ENCODE measurements around the gene NINL.

The NINL gene

DNA sequence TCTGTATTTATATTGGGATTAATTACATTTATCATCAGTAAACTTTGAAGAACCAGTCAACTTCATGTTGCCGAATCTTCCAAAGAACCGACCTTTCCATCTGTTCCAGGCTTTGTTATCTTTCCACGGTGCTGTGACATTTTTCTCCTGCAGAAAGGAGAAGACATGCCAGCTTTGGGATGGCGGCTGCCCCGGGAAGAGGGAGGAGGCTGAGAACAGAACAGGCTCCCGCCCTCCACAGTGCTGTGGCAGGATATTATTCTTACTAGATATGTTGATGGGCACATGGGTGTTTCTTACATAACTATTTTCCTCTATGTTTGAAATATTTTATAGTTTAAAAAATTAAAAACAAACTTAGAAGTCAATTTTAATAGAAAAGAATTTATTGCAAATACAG, 133.0 kb downstream of the NINL start:
- Histone ChIP-seq H3K9me3 (ENCODE audit: severe bottlenecking) (no peaks in the 10 kb centered on the region), H3K36me3 (ENCODE audit: low read depth) (peaks cover 11% of the 10 kb centered on the region), H3K4me3 (ENCODE audit: severe bottlenecking) (no peak overlapping the region), H3K27me3 (ENCODE audit: insufficient read depth, poor library complexity, severe bottlenecking) (no peaks in the 10 kb centered on the region), H3K4me1 (ENCODE audit: insufficient read depth, poor library complexity, severe bottlenecking) (no peaks in the 10 kb centered on the region), H3K27ac (ENCODE audit: poor library complexity, severe bottlenecking) (no peak overlapping the region)
- ATAC-seq (ENCODE audit: low read depth) (no peak), DNase-seq (ENCODE audit: low spot score) (no peak)
- no peak for TF ChIP-seq CTCF (IDR thresholded peaks at IDR 0.05; ENCODE audit: poor library complexity, severe bottlenecking)

- TF ChIP-seq CTCF (IDR thresholded peaks at IDR 0.05; ENCODE audit: poor library complexity, severe bottlenecking), result no peak
- DNase-seq (ENCODE audit: low spot score) (no peak), ATAC-seq (ENCODE audit: low read depth) (no peak)
- Histone ChIP-seq H3K9me3 (ENCODE audit: severe bottlenecking) (no peaks in the 10 kb centered on the region), H3K4me3 (ENCODE audit: severe bottlenecking) (no peak overlapping the region), H3K4me1 (ENCODE audit: insufficient read depth, poor library complexity, severe bottlenecking) (no peaks in the 10 kb centered on the region), H3K36me3 (ENCODE audit: low read depth) (peaks cover 43% of the 10 kb centered on the region), H3K27me3 (ENCODE audit: insufficient read depth, poor library complexity, severe bottlenecking) (no peaks in the 10 kb centered on the region), H3K27ac (ENCODE audit: poor library complexity, severe bottlenecking) (no peak overlapping the region)
Observed at GRCh38 chr20:25447671-25448070, 137.7 kb downstream of the NINL start.

- Histone ChIP-seq H3K4me1 (ENCODE audit: insufficient read depth, poor library complexity, severe bottlenecking) (no peaks in the 10 kb centered on the region), H3K27ac (ENCODE audit: poor library complexity, severe bottlenecking) (no peak overlapping the region), H3K9me3 (ENCODE audit: severe bottlenecking) (no peaks in the 10 kb centered on the region), H3K36me3 (ENCODE audit: low read depth) (peaks cover 67% of the 10 kb centered on the region), H3K4me3 (ENCODE audit: severe bottlenecking) (no peak overlapping the region), H3K27me3 (ENCODE audit: insufficient read depth, poor library complexity, severe bottlenecking) (no peaks in the 10 kb centered on the region)
- no peak for TF ChIP-seq CTCF (IDR thresholded peaks at IDR 0.05; ENCODE audit: poor library complexity, severe bottlenecking)
- DNase-seq (ENCODE audit: low spot score) (no peak), ATAC-seq (ENCODE audit: low read depth) (no peak)
Observed at GRCh38 chr20:25444556-25444955, 140.8 kb downstream of the NINL start.

DNA sequence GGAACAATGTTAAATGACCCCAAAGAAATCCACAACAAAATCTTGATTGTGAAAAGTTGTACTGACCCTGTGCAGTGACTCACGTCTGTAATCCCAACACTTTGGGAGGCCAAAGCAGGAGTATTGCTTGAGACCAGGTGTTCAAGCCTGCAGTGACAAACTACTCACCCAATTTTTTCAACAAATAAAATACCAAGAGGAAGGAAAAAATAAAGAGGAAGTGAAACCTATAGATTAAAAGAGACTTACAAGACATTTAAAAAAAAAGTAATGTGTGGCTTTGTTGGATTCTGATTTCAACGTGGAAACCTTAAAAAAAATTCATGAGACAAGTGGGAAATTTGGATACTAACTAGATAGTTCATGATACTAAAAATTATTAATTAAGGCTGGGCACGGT, 146.0 kb downstream of the NINL start:
- Histone ChIP-seq H3K9me3 (ENCODE audit: severe bottlenecking) (no peaks in the 10 kb centered on the region), H3K4me1 (ENCODE audit: insufficient read depth, poor library complexity, severe bottlenecking) (no peaks in the 10 kb centered on the region), H3K27ac (ENCODE audit: poor library complexity, severe bottlenecking) (no peak overlapping the region), H3K27me3 (ENCODE audit: insufficient read depth, poor library complexity, severe bottlenecking) (no peaks in the 10 kb centered on the region), H3K36me3 (ENCODE audit: low read depth) (peaks cover 70% of the 10 kb centered on the region), H3K4me3 (ENCODE audit: severe bottlenecking) (no peak overlapping the region)
- TF ChIP-seq CTCF (IDR thresholded peaks at IDR 0.05; ENCODE audit: poor library complexity, severe bottlenecking), result no peak
- DNase-seq (ENCODE audit: low spot score) (no peak), ATAC-seq (ENCODE audit: low read depth) (no peak)

DNA sequence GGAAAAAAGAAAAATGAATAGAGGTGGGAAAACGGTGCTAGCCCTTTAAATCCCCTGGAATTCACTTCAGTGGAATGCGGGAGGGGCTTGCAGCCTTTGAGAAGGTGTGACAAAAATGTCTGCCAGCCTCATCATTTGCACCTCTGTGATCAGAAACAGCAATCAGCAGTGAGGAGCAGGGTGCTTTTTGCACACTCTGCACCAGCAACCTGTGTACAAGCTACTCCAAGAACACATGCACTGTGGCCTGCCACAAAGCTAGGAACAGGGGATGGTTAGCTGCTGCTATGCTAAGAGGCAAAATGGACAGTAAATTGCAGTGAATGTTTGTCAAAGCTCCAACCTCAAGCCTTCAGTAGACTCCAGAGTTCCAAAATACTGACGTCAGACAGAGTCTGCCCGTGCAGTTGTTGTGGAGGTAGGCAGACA, 148.2 kb downstream of the NINL start:
- no peaks in the 10 kb centered on the region for H3K9me3 ChIP-seq (ENCODE audit: severe bottlenecking)
- H3K4me3 ChIP-seq (ENCODE audit: severe bottlenecking), result no peak overlapping the region
- no peak for TF ChIP-seq CTCF (IDR thresholded peaks at IDR 0.05; ENCODE audit: poor library complexity, severe bottlenecking)
- peaks cover 85% of the 10 kb centered on the region for H3K36me3 ChIP-seq (ENCODE audit: low read depth)
- H3K4me1 ChIP-seq (ENCODE audit: insufficient read depth, poor library complexity, severe bottlenecking), result no peaks in the 10 kb centered on the region
- DNase-seq (ENCODE audit: low spot score) (no peak), ATAC-seq (ENCODE audit: low read depth) (no peak)
- H3K27ac ChIP-seq (ENCODE audit: poor library complexity, severe bottlenecking), result no peak overlapping the region
- H3K27me3 ChIP-seq (ENCODE audit: insufficient read depth, poor library complexity, severe bottlenecking), result no peaks in the 10 kb centered on the region

Data from RWPE2 (cell line).